HepG2 (cell line): Measurements from ENCODE around the gene FEV. TPM values are rescaled to one million over a fixed set of nuclear protein-coding genes. Genes with fewer than 3 reads are reported as not detected.

ENCODE experiments used
- ARID3A ChIP-seq: IDR thresholded peaks from 2 replicates; pipeline ENCODE4 v1.6.1; 2012; ENCODE audit warnings: low read depth, low read length, improper control_type of control experiment
- CEBPB ChIP-seq: IDR thresholded peaks from 2 replicates; pipeline ENCODE4 v1.6.1; 2011; ENCODE audit warnings: low read depth, low read length, improper control_type of control experiment, borderline replicate concordance
- ELF1 ChIP-seq: sonication (generic); formaldehyde crosslinking; IDR thresholded peaks from 2 replicates; pipeline ENCODE4 v1.4.0; 2020; ENCODE audit warnings: missing genetic modification reagents
- IKZF5 ChIP-seq: IDR thresholded peaks from 2 replicates; pipeline ENCODE4 v1.6.1; 2018; ENCODE audit warnings: missing genetic modification reagents, mild to moderate bottlenecking, missing compliant biosample characterization
- KDM5B ChIP-seq: sonication (generic); formaldehyde crosslinking; IDR thresholded peaks from 2 replicates; pipeline ENCODE4 v1.4.0; 2020; ENCODE audit warnings: missing genetic modification reagents, mild to moderate bottlenecking, borderline replicate concordance
- KLF16 ChIP-seq, 2 experiments: sonication (generic) in 1 of 2; formaldehyde crosslinking in 1 of 2; IDR thresholded peaks; 2 replicates each; pipeline versions ENCODE4 v1.6.1 to v1.8.0; 2016 to 2023; ENCODE audit warnings: missing genetic modification reagents in 2 of 2, missing compliant biosample characterization in 1 of 2
- MTA1 ChIP-seq: sonication (generic); formaldehyde crosslinking; IDR thresholded peaks from 2 replicates; pipeline ENCODE4 v1.4.0; 2020; ENCODE audit warnings: missing genetic modification reagents, mild to moderate bottlenecking, borderline replicate concordance
- RAD21 ChIP-seq: fragments of 450-650 bp; formaldehyde crosslinking; IDR thresholded peaks from 2 replicates; pipeline ENCODE4 v1.5.0; 2020; ENCODE audit warnings: mild to moderate bottlenecking
- SNAPC5 ChIP-seq: sonication (generic); formaldehyde crosslinking; IDR thresholded peaks from 2 replicates; pipeline ENCODE4 v1.8.1; 2023; ENCODE audit warnings: mild to moderate bottlenecking, missing genetic modification reagents, borderline replicate concordance
- TOE1 ChIP-seq: sonication (generic); formaldehyde crosslinking; IDR thresholded peaks from 2 replicates; pipeline ENCODE4 v1.4.0; 2020; ENCODE audit warnings: mild to moderate bottlenecking, missing genetic modification reagents
- ZNF275 ChIP-seq: sonication (generic); formaldehyde crosslinking; IDR thresholded peaks from 2 replicates; pipeline ENCODE4 v1.8.0; 2022; ENCODE audit warnings: missing genetic modification reagents, mild to moderate bottlenecking, inconsistent platforms, borderline replicate concordance
- ZNF629 ChIP-seq: sonication (generic); formaldehyde crosslinking; conservative IDR thresholded peaks from 2 replicates; pipeline ENCODE4 v1.5.0; 2020; ENCODE audit warnings: missing genetic modification reagents
- ZNF646 ChIP-seq: sonication (generic); formaldehyde crosslinking; IDR thresholded peaks from 2 replicates; pipeline ENCODE4 v1.9.0; 2021; ENCODE audit warnings: mild to moderate bottlenecking, missing genetic modification reagents
- ZNF672 ChIP-seq: sonication (generic); formaldehyde crosslinking; IDR thresholded peaks from 2 replicates; pipeline ENCODE4 v1.8.1; 2022; ENCODE audit warnings: missing genetic modification reagents
- ZNF766 ChIP-seq: sonication (generic); formaldehyde crosslinking; IDR thresholded peaks from 2 replicates; pipeline ENCODE4 v1.5.0; 2020; ENCODE audit warnings: missing genetic modification reagents, borderline replicate concordance
- polyA plus RNA-seq, 8 experiments: library from polyadenylated mRNA; depleted of rRNA in 3 of 8; stranded (reverse) in 7 of 8; unstranded in 1 of 8; fragments of >200 nt; fragmentation: Illumina TruSeq in 4 of 8; extraction: Trizol in 4 of 8; gene quantifications; 2 replicates each; pipeline versions ENCODE4 v1.2.1 to v1.2.3, GENCODE V29; 2011 to 2016; ENCODE audit warnings: low read depth in 4 of 8, missing spikeins in 1 of 8, mixed read lengths in 1 of 8; ENCODE audit not compliant: insufficient read depth in 1 of 8
- total RNA-seq, 5 experiments: library from RNA; depleted of rRNA; stranded (reverse); fragments of >200 nt; fragmentation: Illumina TruSeq; extraction: Trizol; gene quantifications; 2 replicates each; pipeline ENCODE4 v1.2.3, GENCODE V29; 2016; ENCODE audit warnings: low read depth in 1 of 5
- TF ChIP-seq, protein P1 (sequence below): sonication (generic); formaldehyde crosslinking; IDR thresholded peaks from 2 replicates; pipeline ENCODE4 v1.4.0; 2020; ENCODE audit warnings: missing genetic modification reagents

Gene FEV
- total and polyA plus RNA-seq, 2 of the 13 experiments (the other 11 are each of a cell fraction or from before 2014, with no cell fraction given): not detected

DNA sequence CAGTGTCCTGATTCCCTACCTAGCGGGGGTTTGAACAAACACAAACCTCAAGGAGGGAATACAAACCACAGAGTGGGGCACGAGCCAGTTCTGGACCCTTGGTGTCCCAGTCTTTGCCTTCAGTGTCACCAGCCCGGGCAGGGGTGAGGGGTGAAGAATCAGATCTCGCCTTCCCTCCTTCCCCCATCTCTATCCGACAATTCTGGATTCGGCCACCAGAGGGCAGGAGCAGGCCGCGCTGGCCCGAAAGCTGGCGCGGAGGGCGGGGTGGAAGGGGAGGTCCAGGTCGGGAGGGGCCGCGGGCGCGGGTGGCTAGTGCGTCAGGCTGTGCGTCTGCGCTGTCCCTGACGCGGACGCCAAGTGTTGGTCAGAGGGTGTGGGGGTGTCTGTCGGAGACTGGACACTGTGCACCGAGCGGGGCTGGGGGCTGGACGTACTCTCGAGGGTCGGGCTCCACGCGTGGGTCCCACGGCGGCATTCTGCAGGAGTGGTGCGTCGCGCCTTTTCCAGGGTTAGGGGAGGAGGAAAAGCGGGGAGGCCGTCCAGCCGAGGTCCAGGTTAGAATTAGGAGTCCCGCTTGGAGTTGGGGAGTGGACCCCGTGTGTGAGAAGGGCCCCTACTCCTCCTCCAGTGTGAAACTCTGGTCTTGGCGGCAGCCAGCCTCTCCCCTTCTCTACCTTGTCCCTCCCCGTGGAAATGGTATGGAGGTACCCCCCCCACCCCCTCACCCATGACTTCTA, 11.2 kb upstream of the FEV start (continued):
- TF ChIP-seq ZNF646 (CRISPR knock-in tag) (no peak), CEBPB (no peak), ZNF766 (CRISPR knock-in tag) (no peak), MTA1 (CRISPR knock-in tag) (0 out of 2 replicates have a peak, but pooled peaks have one; percentile 24), KLF16 (CRISPR knock-in tag; IDR thresholded peaks at IDR 0.05) (peak in 1 of 2 experiments; percentile 81; a peak in 2 of 4 replicates), RAD21 (CRISPR knock-in tag) (peak; percentile 79), IKZF5 (CRISPR knock-in tag) (no peak), ZNF275 (no peak), TOE1 (CRISPR knock-in tag) (no peak), ARID3A (peak; percentile 52; the same call in 1 of the 2 replicates), KDM5B (CRISPR knock-in tag) (no peak), ZNF672 (no peak), ELF1 (CRISPR knock-in tag) (no peak), SNAPC5 (CRISPR knock-in tag) (0 out of 2 replicates have a peak, but pooled peaks have one; percentile 35), ZNF629 (CRISPR knock-in tag) (no peak)
- TF ChIP-seq, protein P1, sequence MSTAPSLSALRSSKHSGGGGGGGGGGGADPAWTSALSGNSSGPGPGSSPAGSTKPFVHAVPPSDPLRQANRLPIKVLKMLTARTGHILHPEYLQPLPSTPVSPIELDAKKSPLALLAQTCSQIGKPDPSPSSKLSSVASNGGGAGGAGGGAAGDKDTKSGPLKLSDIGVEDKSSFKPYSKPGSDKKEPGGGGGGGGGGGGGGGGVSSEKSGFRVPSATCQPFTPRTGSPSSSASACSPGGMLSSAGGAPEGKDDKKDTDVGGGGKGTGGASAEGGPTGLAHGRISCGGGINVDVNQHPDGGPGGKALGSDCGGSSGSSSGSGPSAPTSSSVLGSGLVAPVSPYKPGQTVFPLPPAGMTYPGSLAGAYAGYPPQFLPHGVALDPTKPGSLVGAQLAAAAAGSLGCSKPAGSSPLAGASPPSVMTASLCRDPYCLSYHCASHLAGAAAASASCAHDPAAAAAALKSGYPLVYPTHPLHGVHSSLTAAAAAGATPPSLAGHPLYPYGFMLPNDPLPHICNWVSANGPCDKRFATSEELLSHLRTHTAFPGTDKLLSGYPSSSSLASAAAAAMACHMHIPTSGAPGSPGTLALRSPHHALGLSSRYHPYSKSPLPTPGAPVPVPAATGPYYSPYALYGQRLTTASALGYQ (CRISPR knock-in tag): no peak
